ENCODE results near the gene GAK. TPM values are rescaled to one million over a fixed set of nuclear protein-coding genes. Genes with fewer than 3 reads are reported as not detected.

The GAK gene
- total and polyA plus RNA-seq, 7 donors, result 40.8 to 494 (median 124) TPM

GRCh38 chr4:915041-915474 is 17.1 kb downstream of the GAK start:
- Histone ChIP-seq H3K9me3 (no peaks in the 10 kb centered on the region), H3K4me3 (no peak overlapping the region), H3K36me3 (peaks cover 9 to 33% (median 14%) of the 10 kb centered on the region in 4 donors), H3K4me1 (peaks cover 0 to 7% (median 2%) of the 10 kb centered on the region in 4 donors), H3K27ac (no peak overlapping the region), H3K27me3 (no peaks in the 10 kb centered on the region)
- intact Hi-C loops (cut with DNase I), result no loop called here
- peak; percentile 42 for DNase-seq
- TF ChIP-seq CTCF (IDR thresholded peaks at IDR 0.05), result no peak
- TF ChIP-seq POLR2A (IDR thresholded peaks at IDR 0.05), result no peak
- no peak for TF ChIP-seq EP300 (IDR thresholded peaks at IDR 0.05)
- TF ChIP-seq POLR2AphosphoS5 (IDR thresholded peaks at IDR 0.05), result no peak
- WGBS, 2 donors, result 60 to 88% methylated on average over 20 of the region's 20 CpGs

GRCh38 chr4:914531-914930 is 17.6 kb downstream of the GAK start:
- H3K36me3 ChIP-seq, result peaks cover 9 to 37% (median 14%) of the 10 kb centered on the region in 4 donors
- no peaks in the 10 kb centered on the region for H3K9me3 ChIP-seq
- TF ChIP-seq CTCF (IDR thresholded peaks at IDR 0.05), result no peak
- H3K4me1 ChIP-seq, result peaks cover 0 to 7% (median 2%) of the 10 kb centered on the region in 4 donors
- no peak overlapping the region for H3K4me3 ChIP-seq
- no peak overlapping the region for H3K27ac ChIP-seq
- DNase-seq, result no peak
- no peaks in the 10 kb centered on the region for H3K27me3 ChIP-seq
- intact Hi-C loops (cut with DNase I), result no loop called here
- WGBS, 2 donors, result 87 to 93% methylated on average over 21 of the region's 21 CpGs

DNA sequence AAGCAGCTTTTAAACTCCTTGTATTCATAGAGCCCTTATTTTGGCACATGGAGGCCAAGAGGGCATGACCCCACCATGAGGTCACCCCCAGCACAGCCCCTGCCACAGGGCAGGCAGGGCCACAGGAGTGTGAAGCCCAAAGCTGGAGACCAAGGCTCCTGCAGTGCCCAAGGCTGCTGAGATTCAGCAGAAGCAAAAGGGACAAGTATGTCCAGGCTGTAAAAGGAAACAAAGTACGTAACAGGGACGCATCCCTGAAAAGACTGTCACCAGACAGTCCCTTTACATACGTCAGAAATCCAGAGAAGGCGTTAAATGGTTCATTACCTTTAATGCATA is 18.9 kb downstream of the GAK start:
- no peaks in the 10 kb centered on the region for H3K9me3 ChIP-seq
- WGBS, 2 donors, result 90 to 96% methylated on average over 4 of the region's 4 CpGs
- no peak overlapping the region for H3K27ac ChIP-seq
- H3K36me3 ChIP-seq, result peaks cover 9 to 37% (median 14%) of the 10 kb centered on the region in 4 donors
- peak; percentile 25 for DNase-seq
- peaks cover 0 to 7% (median 2%) of the 10 kb centered on the region in 4 donors for H3K4me1 ChIP-seq
- intact Hi-C loops (cut with DNase I), result no loop called here
- no peaks in the 10 kb centered on the region for H3K27me3 ChIP-seq
- no peak for TF ChIP-seq POLR2A (IDR thresholded peaks at IDR 0.05)
- TF ChIP-seq EP300 (IDR thresholded peaks at IDR 0.05), result no peak
- TF ChIP-seq CTCF (IDR thresholded peaks at IDR 0.05), result no peak
- no peak for TF ChIP-seq POLR2AphosphoS5 (IDR thresholded peaks at IDR 0.05)
- no peak overlapping the region for H3K4me3 ChIP-seq

DNA sequence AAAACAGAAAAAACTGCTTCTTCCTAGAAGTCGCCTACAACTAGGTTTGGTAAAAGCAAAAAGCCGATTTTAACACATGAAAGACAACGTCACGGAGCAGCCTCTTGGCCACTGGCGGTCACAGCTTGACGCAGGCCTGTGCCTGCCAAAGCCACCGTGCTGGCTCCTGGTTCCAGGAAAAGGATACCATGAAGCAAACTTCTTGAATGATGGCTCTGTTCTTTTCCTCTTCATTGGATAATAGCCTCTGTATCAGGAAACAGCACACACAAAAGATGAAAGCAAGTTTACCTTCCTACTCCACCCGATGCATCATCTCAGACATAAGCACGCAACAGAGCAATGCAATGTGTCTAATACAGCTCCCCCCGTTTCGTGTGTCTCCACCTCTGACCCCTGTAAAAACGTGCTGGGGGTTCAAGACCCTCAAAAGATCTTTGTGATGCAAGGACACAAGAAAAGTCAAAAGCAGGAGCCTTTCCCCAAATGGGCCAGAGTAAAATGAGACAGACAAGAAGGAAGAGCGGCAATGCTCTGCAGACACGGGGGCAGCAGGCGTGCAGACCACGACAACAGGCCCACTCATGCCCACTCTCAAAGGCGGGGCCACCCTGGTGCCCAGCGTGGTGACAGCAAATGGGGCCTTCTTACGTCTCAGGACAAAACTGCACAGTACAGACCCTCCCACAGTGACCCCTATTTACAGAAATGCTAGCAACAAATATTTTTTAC is 19.4 kb downstream of the GAK start:
- DNase-seq, result peak; percentile 58
- TF ChIP-seq CTCF (IDR thresholded peaks at IDR 0.05) (no peak), EP300 (IDR thresholded peaks at IDR 0.05) (no peak), POLR2AphosphoS5 (IDR thresholded peaks at IDR 0.05) (no peak), POLR2A (IDR thresholded peaks at IDR 0.05) (no peak)

More for the DNA sequence above, 19.4 kb downstream of the GAK start:
- intact Hi-C loops (cut with DNase I), result no loop called here
- no peaks in the 10 kb centered on the region for H3K27me3 ChIP-seq
- H3K9me3 ChIP-seq, result no peaks in the 10 kb centered on the region
- H3K4me3 ChIP-seq, result no peak overlapping the region
- peaks cover 0 to 7% (median 2%) of the 10 kb centered on the region in 4 donors for H3K4me1 ChIP-seq
- 40 to 71% methylated on average over 19 of the region's 19 CpGs for WGBS, 2 donors
- peaks cover 9 to 37% (median 14%) of the 10 kb centered on the region in 4 donors for H3K36me3 ChIP-seq
- no peak overlapping the region for H3K27ac ChIP-seq
